Hepatocyte (in vitro differentiated cells): Measurements from ENCODE around the gene NUDT13. TPM values are rescaled to one million over a fixed set of nuclear protein-coding genes. Genes with fewer than 3 reads are reported as not detected.

Source experiments
- DNase-seq: peaks from one replicate; pipeline ENCODE4 v3.0.0-alpha.2; 2016; ENCODE audit warnings: low spot score
- H2AFZ ChIP-seq: fragments of 200-600 bp; sonication (generic); 2 replicates; pipeline ENCODE4 v1.6.0; 2016; ENCODE audit warnings: antibody characterized with exemption, mild to moderate bottlenecking
- H3K27ac ChIP-seq: fragments of 200-600 bp; sonication (generic); 2 replicates; pipeline ENCODE4 v1.5.1; 2016; ENCODE audit warnings: mild to moderate bottlenecking
- H3K27me3 ChIP-seq: fragments of 200-600 bp; sonication (generic); 2 replicates; pipeline ENCODE4 v1.6.1; 2016
- H3K36me3 ChIP-seq: fragments of 200-600 bp; sonication (generic); replicated peaks from 2 replicates; pipeline ENCODE4 v1.5.1; 2016; ENCODE audit warnings: low read depth; ENCODE audit not compliant: insufficient read depth
- H3K4me1 ChIP-seq: fragments of 200-600 bp; sonication (generic); 2 replicates; pipeline ENCODE4 v1.5.1; 2016; ENCODE audit warnings: mild to moderate bottlenecking, moderate library complexity; ENCODE audit not compliant: insufficient read depth
- H3K4me2 ChIP-seq: fragments of 200-600 bp; sonication (generic); 2 replicates; pipeline ENCODE4 v1.6.0; 2016
- H3K4me3 ChIP-seq: fragments of 200-600 bp; sonication (generic); 2 replicates; pipeline ENCODE4 v1.5.1; 2016; ENCODE audit warnings: mild to moderate bottlenecking
- H3K79me2 ChIP-seq: fragments of 200-600 bp; sonication (generic); 2 replicates; pipeline ENCODE4 v1.6.0; 2017; ENCODE audit warnings: mild to moderate bottlenecking
- H3K9me2 ChIP-seq: fragments of 200-600 bp; sonication (generic); replicated peaks from 2 replicates; pipeline ENCODE4 v1.6.0; 2017; ENCODE audit warnings: mild to moderate bottlenecking; ENCODE audit not compliant: insufficient read depth
- H3K9me3 ChIP-seq: fragments of 200-600 bp; sonication (generic); 2 replicates; pipeline ENCODE4 v1.5.1; 2016; ENCODE audit warnings: low read depth, mild to moderate bottlenecking
- H4K20me1 ChIP-seq: fragments of 200-600 bp; sonication (generic); 2 replicates; pipeline ENCODE4 v1.6.0; 2016; ENCODE audit warnings: mild to moderate bottlenecking; ENCODE audit not compliant: insufficient read depth, poor library complexity, severe bottlenecking
- CTCF ChIP-seq: fragments of 200-600 bp; sonication (generic); IDR thresholded peaks from 2 replicates; pipeline ENCODE4 v1.5.1; 2016; ENCODE audit warnings: antibody characterized with exemption, mild to moderate bottlenecking; ENCODE audit not compliant: poor library complexity
- EZH2 ChIP-seq: fragments of 200-600 bp; sonication (generic); IDR thresholded peaks from 2 replicates; pipeline ENCODE4 v1.6.1; 2016; ENCODE audit warnings: antibody characterized with exemption, mild to moderate bottlenecking, borderline replicate concordance
- EZH2phosphoT487 ChIP-seq: fragments of 200-600 bp; sonication (generic); IDR thresholded peaks from one replicate; pipeline ENCODE4 v1.6.1; 2018; ENCODE audit warnings: antibody characterized with exemption, mild to moderate bottlenecking, low read depth, moderate library complexity; ENCODE audit not compliant: unreplicated experiment, severe bottlenecking
- WGBS: methylation state at CpG from one replicate; pipeline ENCODE4 v1.1.6; 2016; ENCODE audit warnings: low lambda C conversion rate; ENCODE audit errors: missing lambda C conversion rate; 5-methylcytosine and 5-hydroxymethylcytosine counted together
- polyA plus RNA-seq: library from polyadenylated mRNA; unstranded; fragments of >200 nt; fragmentation: Nextera tagmentation; extraction: Ambion mirVana; gene quantifications from 2 replicates; pipeline ENCODE4 v1.2.1, GENCODE V29; 2016
- total RNA-seq: library from RNA; depleted of rRNA; stranded (reverse); fragments of >200 nt; gene quantifications from 2 replicates; pipeline ENCODE4 v1.2.3, GENCODE V29; 2014

The NUDT13 gene
- total and polyA plus RNA-seq, 2 experiments from 2014 or later: 2.1 to 3.4 TPM

GRCh38 chr10:73116017-73116416 lies 5.8 kb downstream of the NUDT13 start:
- no peak for TF ChIP-seq CTCF
- TF ChIP-seq EZH2phosphoT487: no peak
- no peak for TF ChIP-seq EZH2
- H3K9me2 ChIP-seq: no peaks in the 10 kb centered on the region
- no peak overlapping the region for H3K27ac ChIP-seq
- H4K20me1 ChIP-seq: no peaks in the 10 kb centered on the region
- H3K27me3 ChIP-seq: no peaks in the 10 kb centered on the region
- peaks cover 2% of the 10 kb centered on the region for H3K79me2 ChIP-seq
- H3K9me3 ChIP-seq: no peaks in the 10 kb centered on the region
- no peak overlapping the region for H3K4me3 ChIP-seq
- DNase-seq: no peak
- H3K4me1 ChIP-seq: no peaks in the 10 kb centered on the region
- H3K36me3 ChIP-seq: no peaks in the 10 kb centered on the region
- H3K4me2 ChIP-seq: no peak overlapping the region
- WGBS: 100% methylated on average over 1 of the region's 1 CpG
- no peak overlapping the region for H2AFZ ChIP-seq

GRCh38 chr10:73117976-73118743 lies 7.9 kb downstream of the NUDT13 start:
- Histone ChIP-seq H4K20me1 (no peaks in the 10 kb centered on the region), H3K4me3 (no peak overlapping the region), H3K4me1 (no peaks in the 10 kb centered on the region), H3K79me2 (no peaks in the 10 kb centered on the region), H3K27me3 (no peaks in the 10 kb centered on the region), H3K27ac (peak overlapping the region; percentile 81), H3K9me3 (no peaks in the 10 kb centered on the region), H3K36me3 (no peaks in the 10 kb centered on the region), H2AFZ (no peak overlapping the region), H3K9me2 (no peaks in the 10 kb centered on the region), H3K4me2 (peak overlapping the region; percentile 29)
- WGBS: 45% methylated on average over 5 of the region's 5 CpGs
- TF ChIP-seq EZH2 (no peak), EZH2phosphoT487 (no peak), CTCF (no peak)
- DNase-seq: peak; percentile 25

GRCh38 chr10:73119457-73119856 lies 9.2 kb downstream of the NUDT13 start:
- no peak overlapping the region for H3K4me3 ChIP-seq
- no peaks in the 10 kb centered on the region for H3K36me3 ChIP-seq
- H3K4me1 ChIP-seq: no peaks in the 10 kb centered on the region
- no peaks in the 10 kb centered on the region for H3K9me2 ChIP-seq
- WGBS: 63% methylated on average over 1 of the region's 1 CpG
- no peaks in the 10 kb centered on the region for H3K27me3 ChIP-seq
- TF ChIP-seq EZH2 (no peak), EZH2phosphoT487 (no peak), CTCF (no peak)
- H3K27ac ChIP-seq: peak overlapping the region; percentile 9
- H2AFZ ChIP-seq: no peak overlapping the region
- H3K9me3 ChIP-seq: no peaks in the 10 kb centered on the region
- H3K79me2 ChIP-seq: no peaks in the 10 kb centered on the region
- H4K20me1 ChIP-seq: no peaks in the 10 kb centered on the region
- no peak for DNase-seq
- H3K4me2 ChIP-seq: no peak overlapping the region
